HG02610 (cell line): ENCODE data around the gene U2AF1.
"Not testable (repeated sequence)": the region's sequence is repeated elsewhere in the genome, so short reads cannot be mapped to it uniquely, and the experiment has no call there.

Experiments used
- ATAC-seq: cut with Tn5 transposase; IDR thresholded peaks from one replicate; pipeline ENCODE4 v1.9.1; 2021; ENCODE audit warnings: mild to moderate bottlenecking, moderate library complexity; ENCODE audit not compliant: unreplicated experiment

U2AF1 gene

DNA sequence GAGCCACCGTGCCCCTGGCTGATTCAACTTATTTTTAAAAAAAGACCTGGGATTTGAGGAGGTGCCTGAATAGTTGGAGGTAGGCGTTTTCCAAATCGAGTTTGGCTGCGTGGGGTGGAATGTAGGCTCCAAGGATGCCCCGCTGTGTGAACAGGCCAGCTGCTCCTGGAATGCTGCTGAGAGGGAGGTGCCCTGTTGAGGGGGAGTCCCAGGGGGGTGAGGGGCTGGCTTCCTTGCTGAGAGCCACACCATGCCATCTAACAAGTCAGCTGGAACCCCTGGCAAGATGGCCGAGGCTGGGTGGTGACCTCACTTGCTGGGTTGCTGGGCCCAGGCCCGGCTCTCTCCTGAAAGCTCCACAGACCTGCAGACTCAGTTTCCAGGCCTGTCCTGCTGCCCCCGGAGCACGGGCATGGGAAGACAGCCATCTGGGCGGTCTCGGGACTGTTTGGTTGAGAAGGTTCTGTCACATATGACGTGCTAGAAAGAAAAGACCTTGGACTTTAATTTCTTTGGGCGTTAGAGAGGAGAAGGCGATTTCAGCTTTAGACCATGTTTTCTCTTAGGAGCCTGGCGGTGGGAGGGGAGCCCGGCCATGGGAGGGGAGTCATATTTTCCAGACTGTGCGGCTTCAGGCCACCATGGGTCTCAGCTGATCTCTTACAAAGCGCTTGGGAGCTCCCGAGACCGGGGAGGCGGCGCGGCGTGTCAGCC is 24.6 kb downstream of the U2AF1 start:
- not testable (repeated sequence) for ATAC-seq

DNA sequence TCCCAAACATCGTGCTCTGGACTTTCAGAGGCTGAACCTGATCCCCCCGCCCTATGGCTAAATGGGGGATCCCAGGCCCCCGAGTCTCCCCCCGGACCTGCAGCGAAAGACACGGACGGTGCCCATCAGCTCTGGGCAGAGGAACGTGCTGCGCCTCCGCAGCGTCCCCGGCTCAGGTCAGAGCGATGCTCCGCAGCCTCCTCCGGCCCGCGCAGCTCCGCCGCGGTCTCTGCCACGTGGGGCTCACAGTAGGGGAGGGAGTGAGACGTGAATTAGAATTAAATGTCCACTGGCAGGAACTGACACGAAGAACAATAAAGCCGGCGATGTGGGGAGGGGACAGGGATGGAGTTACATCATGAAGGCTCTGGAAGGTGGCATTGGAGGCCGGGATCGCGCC is 30.7 kb downstream of the U2AF1 start:
- ATAC-seq, result not testable (repeated sequence)

DNA sequence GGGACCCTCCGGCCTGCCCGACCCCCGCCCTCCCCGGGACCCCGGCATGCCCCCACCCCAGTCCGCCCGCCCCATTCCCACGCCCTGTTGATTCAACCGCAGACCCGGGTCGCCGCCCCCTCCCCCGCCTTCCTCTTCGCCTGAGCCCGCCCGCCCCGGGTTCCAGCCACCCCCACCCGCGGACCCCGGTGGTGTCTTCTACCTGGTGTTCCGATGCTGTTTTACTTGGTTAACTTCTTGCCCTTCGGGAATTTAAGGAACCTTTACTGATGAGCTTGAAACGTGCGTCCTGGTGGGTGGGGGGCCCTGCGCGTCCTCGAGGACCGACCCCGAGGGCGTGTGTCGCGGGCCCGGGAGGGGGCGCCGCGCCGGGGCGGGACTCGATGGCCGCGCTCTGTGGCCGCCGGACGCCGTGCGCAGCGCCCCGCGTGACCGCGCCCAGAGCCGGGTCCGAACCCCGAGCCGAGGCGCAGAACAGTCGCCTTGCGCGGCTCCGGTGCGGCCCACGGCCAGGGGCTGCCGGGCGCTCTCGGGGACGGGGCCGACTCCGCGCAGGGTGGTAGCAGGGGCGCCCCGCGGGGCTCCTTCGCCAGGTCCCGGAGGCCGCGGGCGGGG is 31.2 kb downstream of the U2AF1 start:
- not testable (repeated sequence) for ATAC-seq

DNA sequence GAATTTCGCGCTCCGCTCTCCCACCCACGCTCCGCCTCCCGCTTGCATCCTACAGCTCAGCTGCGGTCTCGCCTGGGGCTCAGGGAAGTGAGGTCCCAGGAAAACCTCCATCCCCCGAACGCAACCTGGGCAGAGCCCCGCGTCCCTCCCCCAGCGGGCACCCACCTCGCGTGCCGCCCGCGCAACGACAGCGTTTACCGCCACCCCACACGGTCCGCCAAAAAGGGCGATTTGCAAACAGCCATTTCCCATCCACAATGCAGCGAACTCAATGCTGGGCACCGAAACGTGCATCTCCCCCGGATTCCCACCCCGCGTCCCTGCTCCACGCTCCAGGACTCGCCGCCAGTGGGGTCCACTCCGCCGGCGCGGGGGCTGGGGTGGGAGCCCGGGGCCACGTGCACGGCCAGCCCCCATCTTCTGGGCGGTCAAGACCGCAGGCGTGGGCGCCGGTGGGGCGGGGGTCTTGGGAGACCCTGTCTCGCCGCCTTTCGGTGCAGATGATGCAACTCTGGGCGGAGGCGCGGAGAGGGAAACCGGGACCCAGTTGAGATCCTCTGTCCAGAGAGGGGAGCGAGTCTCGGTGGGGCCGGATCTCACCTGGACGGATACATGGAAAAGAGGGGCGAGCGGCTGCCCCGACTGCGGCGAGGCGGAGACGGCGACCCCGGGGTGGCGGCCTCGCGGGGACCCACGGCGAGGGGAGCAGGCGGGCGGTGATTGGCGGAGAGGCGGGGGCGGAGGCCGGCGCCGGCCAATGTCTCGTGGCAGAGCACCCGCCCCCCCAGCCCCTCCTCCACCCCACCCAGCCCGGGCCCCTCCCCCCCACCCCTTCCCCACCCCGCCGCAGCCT is 32.0 kb downstream of the U2AF1 start, which contains the start of gene CBS:
Gene CBS (minus strand): TSS at position 666 of the 853 bp plus-strand sequence. CDS start 3,642 bp downstream, outside the sequence.
- not testable (repeated sequence) for ATAC-seq

DNA sequence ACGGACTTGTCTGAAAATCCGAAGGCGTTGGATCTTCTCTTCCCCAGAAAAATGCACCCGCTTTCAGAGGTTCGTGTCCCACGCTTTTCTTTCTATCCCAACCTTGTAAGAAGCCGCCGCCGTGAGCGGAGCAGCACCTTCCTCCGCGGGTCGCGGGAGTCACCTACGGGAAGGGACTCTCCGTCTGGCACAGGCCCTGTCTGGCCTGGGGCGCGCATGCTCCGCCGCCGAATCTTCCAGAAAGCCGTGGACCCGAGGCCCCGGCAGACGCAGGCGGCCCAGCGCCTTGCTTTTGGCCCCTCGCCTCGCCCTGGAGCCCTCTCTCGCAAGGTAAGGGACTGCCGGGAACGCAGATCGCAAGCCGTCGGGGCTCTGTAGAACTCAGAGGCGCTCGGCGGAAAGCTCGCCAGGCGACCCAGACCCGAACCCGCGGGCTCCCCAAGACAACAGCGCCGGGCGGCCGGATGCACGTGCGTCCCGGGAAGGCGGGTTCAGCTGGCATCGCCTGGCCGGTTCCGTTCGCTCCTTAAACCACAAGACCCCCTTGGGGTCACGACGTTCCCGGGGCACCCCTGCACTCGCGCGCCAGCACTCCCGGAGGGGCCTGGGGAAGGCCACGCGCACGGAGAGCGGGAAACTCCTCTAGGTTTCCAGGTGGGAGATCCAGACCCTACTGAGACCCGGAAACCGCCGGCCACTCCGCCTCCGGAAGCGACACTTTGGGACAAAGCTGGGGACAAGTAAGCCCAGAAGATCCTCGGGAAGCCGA is 32.8 kb downstream of the U2AF1 start:
- not testable (repeated sequence) for ATAC-seq

DNA sequence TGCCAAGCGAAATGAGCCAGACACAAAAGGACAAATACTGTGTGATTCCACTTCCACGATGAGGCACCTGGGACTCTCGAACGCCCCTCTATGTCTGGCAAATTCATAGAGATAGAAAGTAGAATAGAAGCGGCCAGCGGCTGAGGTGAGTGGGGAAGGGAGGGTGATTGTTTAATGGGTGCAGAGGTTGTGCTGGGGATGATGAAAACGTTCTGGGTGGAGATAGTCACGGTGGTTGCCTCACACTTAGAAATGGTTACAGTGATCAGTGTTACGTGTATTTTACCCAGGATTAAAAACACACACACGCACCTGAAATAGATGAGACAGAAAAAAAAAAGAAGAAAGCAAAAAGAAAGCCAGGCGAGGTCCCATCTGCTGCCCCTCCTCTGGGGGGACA is 34.6 kb downstream of the U2AF1 start:
- ATAC-seq, result not testable (repeated sequence)

DNA sequence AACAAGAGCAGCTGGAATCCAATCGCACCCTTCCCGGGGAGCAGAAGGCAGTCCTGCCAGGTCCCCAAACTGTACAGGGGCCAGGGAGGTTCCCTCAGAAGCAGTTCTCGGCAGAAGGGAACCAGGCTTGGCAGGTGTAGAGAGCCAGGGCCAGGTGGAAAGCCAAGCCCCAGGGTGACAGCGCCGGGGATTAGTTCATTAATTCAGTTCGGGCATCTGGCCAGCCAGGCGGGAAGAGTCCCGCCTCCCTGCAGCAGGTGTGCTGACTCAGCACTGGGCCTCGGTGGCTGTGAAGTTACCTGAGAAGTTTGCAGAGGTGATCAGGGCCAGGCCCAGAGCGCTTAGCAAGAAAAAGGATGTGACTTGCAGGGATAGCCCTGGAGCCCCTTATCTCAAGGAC is 37.7 kb downstream of the U2AF1 start:
- not testable (repeated sequence) for ATAC-seq

DNA sequence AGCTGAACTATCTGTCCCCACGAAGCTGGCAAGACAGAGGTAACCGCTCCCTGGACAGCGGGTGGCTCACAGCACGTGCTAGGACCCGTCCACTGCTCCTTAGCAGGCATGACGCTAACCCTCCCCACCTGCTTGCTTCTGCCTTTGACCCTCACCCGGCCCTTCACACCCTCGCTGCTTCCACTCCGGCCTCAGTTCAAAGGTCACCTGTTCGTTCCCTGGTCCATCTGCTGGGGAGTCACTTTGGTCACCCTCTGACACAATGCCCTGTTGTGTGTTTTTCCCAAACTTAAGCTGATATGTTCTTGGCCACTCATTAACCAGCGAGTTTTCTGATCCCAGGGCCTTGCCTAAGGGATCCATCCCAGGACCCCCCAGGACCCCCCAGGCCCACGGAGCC is 39.3 kb downstream of the U2AF1 start:
- ATAC-seq, result not testable (repeated sequence)

DNA sequence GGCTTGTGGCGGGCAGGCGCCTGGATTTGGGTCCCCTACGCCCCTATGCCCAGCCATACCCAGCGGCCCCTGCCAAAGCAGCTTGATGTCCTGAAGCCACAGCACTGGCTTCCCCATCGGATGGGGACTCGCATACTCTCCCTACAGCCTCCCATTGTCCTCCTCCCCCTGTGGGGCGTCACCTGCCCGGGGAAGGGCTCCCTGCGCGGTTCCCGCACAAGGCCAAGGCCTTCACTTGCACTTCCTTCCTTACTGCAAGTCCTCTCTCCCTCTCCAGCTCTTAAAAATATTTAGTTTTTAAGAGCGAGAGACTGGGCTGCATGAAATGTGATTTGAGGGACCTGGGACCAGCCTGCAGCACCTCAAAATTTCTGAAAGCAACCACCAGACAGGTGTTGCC is 40.7 kb downstream of the U2AF1 start:
- ATAC-seq, result not testable (repeated sequence)

DNA sequence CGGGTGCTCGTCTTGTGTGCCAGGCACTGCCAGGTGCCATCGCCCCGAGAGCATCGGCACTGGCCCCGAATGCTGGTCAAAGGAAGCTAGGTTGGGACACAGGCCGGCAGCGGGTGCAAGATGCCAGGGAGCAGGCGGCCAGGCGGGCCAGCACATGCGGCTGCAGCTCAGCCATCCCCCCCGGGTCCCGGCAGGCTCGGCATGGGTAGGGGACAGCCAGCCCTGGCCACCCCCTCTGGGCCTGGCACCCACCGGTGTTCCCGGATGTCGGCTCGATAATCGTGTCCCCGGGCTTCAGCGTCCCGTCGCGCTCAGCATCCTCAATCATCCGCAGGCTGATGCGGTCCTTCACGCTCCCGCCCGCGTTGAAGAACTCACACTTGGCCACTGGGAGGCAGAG is 41.4 kb downstream of the U2AF1 start:
- not testable (repeated sequence) for ATAC-seq

DNA sequence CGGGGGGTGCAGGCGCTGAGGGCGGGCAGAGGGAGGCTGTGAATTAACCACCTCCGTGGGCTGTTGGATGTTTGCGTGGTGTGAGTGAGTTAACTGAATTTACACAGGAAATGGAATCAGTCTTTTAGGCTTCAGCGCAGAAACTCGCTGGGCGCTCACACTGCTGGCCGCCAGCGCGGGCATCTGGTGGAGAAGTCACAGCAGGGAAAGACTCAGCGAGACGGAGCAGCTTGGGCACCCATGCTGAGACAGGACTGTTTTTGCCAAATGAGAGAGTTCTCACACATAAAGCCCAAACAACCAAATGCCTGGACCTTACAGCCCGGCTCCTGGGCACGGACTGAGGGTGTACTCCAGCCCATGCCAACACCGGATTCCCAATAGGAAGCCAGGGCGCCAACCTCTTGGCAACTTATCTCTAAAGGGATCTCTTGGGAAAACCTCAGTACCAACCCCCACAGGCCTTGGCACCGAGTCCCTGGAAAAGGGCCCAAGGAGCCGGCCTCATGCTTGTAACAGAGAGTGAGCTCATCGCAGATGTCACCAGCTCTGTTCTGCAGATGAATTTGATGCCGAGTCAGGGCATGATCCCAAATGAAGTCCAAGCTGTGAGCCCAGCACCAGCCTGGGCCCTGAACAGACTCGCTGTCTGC is 43.0 kb downstream of the U2AF1 start:
- ATAC-seq, result not testable (repeated sequence)

DNA sequence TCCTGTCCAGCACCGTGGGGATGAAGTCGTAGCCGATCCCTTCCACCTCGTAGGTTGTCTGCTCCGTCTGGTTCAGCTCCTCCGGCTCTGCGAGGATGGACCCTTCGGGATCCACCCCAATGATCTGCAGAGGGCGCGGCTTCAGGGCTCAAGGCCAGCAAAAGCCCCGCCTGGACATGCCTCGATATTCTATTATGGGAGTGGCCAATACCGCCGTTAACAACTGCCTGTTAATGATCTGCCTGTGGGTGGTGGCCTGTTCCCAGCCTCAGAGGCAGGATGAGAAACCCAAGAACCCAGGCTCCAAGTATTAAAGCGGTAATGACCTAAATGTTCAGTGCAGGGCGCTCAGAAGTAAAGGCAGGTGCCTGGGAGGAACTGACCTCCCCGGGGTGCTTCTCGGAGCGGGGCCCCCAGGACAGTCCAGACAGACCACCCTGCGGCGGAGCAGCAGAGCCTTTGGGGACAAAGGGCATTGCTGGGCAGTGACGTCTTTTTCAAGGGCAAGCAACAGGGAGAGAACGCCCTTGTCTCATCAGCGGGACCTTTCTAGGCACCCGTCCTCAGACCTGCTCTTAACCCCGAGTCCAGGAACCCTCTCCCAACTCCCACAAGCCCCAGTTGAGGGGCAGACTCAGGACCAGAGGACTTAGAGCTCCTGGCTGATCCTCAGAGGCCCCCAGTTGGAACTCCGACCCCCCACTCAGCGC is 44.3 kb downstream of the U2AF1 start:
- not testable (repeated sequence) for ATAC-seq

DNA sequence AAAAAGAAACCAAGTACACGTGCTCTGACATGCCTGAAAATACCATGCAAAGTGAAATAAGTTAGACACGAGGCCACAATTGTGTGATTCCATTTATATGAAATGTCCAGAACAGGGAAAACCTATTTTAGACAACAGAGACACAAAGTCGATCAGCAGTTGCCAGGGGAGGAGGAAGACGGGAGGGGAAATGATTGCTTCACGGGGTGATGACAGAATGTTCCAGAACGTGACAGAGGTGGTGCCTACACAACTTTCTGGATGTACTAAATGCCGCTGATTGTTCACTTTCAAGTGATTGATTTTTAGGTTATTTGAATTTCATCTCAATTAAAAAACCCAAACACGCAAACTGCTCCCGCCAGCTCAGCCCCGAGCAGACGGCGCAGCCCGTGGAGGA is 54.3 kb downstream of the U2AF1 start:
- not testable (repeated sequence) for ATAC-seq

DNA sequence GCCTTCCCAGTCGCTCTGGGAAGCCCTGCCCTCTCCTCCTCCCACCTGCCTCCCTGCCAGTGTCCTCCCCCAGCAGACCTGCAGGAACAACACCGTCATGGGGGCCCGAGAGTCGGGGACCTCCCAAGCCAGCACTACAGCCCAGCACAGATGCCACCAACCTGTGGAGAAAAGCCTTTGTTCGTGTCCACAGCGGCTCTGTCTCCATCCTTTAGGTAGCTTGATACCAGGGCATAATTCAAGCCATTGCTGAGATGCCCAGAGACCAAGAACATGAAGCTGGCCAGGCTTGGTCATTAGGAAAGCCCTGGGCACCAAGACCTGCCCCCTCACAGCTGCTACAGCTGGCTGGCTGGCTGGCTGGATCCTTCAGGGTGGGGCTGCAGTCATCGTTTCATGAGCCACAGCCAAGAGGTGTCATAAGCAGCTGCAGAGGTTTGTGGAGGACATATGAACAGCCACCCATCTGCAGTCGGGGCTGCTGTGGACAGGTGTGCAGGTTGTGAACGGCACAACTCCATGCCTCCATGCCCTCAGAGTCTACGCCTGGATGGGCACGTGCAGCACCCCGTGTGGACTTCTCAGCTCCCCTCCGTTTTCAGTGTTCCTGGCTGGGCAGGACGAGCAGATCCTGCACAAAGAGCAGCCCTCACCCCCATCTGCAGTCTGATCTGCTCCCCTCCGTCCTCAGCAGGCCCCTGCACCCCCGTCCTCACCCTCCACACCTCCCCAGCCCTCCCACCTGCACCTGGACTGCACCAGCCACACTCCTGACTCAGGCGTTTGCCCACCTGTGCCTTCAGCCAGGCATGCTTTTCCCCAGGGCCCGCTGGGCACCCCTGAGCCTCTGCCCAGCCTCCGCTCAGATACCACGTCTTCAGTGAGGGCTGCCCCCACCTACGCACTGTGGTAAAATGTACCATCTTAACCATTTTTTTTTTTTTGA is 61.2 kb downstream of the U2AF1 start:
- ATAC-seq, result not testable (repeated sequence)

DNA sequence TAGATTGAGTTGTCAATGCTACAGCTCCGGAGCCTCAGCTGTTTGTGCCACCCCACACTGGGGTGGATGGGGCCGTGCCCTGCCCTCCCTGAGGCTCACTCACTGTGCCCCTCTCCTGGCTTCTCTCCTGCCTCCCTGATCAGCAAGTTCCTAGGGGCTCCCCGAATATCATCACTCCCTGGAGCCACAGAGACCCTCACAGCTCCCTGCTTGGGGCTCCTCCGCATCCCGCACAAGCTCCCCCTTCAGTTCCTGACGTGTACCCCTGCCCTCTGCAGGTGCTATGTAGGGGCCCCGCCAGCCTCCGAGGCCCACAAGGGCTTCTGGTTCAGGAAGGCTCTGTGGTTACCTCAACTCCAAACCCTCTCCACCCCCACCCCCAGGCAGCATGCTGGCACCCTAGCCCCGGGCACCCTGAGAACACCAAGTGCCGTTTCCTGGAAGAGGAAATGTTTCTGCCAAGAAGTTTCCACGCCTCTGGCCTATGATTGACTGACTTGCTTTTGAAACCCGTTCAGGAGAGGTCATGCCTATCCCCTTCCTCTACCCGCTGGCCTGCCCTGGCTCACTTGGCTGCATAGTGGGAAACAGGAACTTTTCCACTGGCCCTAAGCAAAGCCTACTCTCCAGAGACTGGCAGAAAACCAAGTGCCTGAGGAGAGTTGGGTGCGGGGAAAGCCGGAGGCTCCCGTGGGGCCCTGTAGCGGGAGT is 62.0 kb downstream of the U2AF1 start:
- ATAC-seq, result not testable (repeated sequence)

DNA sequence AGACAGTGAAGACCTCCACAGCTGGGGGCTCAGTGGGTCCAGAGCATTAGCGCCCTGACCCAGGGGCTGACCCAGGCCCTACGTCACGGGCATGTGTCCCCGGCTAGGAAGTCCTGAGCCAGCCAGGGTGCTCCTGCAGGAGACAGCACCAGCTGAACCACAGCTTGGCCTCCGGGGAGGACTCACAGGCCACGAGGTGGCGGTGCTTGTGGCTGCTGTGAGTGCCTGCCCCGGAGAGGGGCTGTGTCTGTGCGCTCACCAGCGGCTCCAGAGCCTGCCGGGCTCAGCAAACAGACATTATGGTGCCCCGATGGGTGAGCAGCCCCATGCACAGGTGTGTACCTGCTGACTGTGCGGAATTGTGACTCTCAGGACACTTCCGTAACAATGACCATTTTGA is 62.8 kb downstream of the U2AF1 start:
- not testable (repeated sequence) for ATAC-seq

DNA sequence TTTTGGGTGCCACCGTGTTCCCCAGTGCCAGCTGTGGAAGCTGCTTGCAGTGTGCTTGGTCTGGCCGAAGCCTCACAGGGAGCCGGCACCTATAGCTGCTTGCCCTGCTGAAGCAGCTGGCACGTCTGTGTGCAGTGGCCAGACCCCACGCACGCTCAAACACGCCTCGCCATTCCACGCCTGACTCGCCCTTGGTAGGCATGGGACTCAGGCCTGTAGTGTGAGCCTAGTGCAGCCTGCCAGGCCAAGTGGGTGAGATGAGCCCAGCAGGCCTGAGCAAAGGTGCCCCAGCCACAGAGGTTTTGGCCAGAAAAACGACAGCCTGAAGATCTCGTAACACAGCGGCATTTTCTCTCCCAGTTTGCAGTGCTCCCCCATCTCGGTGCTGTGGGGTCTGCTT is 64.1 kb downstream of the U2AF1 start:
- ATAC-seq, result not testable (repeated sequence)
